DMS53 treated with DMSO at 0.1 percent for 48 hours (cell line): ENCODE data around the gene MT1E.
"Not testable (repeated sequence)": the region's sequence is repeated elsewhere in the genome, so short reads cannot be mapped to it uniquely, and the experiment has no call there.

Experiments used
- DNase-seq: peaks from one replicate; lab custom pipeline; 2025; ENCODE audit not compliant: unreplicated experiment; lab: John Stamatoyannopoulos, UW

Gene MT1E

GRCh38 chr16:56669840-56670619 lies 44.4 kb downstream of the MT1E start:
- DNase-seq, result no peak

GRCh38 chr16:56670620-56670934 lies 45.0 kb downstream of the MT1E start:
- DNase-seq, result no peak

- not testable (repeated sequence) for DNase-seq
Observed at GRCh38 chr16:56671691-56672090, 46.1 kb downstream of the MT1E start.

- DNase-seq, result not testable (repeated sequence)
Observed at GRCh38 chr16:56672171-56672570, 46.6 kb downstream of the MT1E start.

- DNase-seq, result no peak
Observed at GRCh38 chr16:56672761-56673536, 47.4 kb downstream of the MT1E start.

GRCh38 chr16:56673921-56674320 lies 48.3 kb downstream of the MT1E start:
- DNase-seq, result no peak

GRCh38 chr16:56674570-56674969 lies 49.0 kb downstream of the MT1E start:
- not testable (repeated sequence) for DNase-seq

GRCh38 chr16:56675685-56676210 lies 50.2 kb downstream of the MT1E start:
- no peak for DNase-seq
